OCI-LY7 (cell line): Measurements from ENCODE around the gene RNF5. TPM values are rescaled to one million over a fixed set of nuclear protein-coding genes. Genes with fewer than 3 reads are reported as not detected.
A peak's percentile ranks its signal among the peaks of the same experiment; 100 is the strongest.

Source experiments
- BruUV-seq: library from RNA; stranded (reverse); fragments of 400-500 nt; replicated peaks from 2 replicates; lab custom pipeline; 2021; lab: Mats Ljungman, UMichigan
- CTCF ChIA-PET: fragments of 300-600 bp; sonication (Branson Sonifier 250); formaldehyde crosslinking; loops from one replicate; lab custom pipeline; 2022; ENCODE audit warnings: antibody characterized with exemption; ENCODE audit not compliant: unreplicated experiment; lab: Charles Lee
- POLR2A ChIA-PET: fragments of 300-600 bp; sonication (Branson Sonifier 250); formaldehyde crosslinking; loops from one replicate; lab custom pipeline; 2022; ENCODE audit warnings: antibody characterized with exemption; lab: Charles Lee
- DNase-seq: peaks from one replicate; pipeline ENCODE4 v3.0.0-alpha.2; 2015; ENCODE audit warnings: low spot score
- H2AFZ ChIP-seq: fragments of 200-600 bp; sonication (generic), shearing (Covaris generic); 2 replicates; pipeline ENCODE4 v1.6.1; 2014; ENCODE audit warnings: mild to moderate bottlenecking, antibody characterized with exemption, low read length, moderate library complexity
- H3K27ac ChIP-seq: fragments of 200-600 bp; sonication (generic); 2 replicates; pipeline ENCODE4 v1.5.1; 2014; ENCODE audit warnings: mixed run types, low read depth, mild to moderate bottlenecking, moderate library complexity, low read length, inconsistent platforms; ENCODE audit not compliant: poor library complexity, severe bottlenecking
- H3K36me3 ChIP-seq: fragments of 200-600 bp; sonication (generic); 2 replicates; pipeline ENCODE4 v1.6.1; 2014; ENCODE audit warnings: mild to moderate bottlenecking, antibody characterized with exemption, low read length, moderate library complexity, mixed read lengths; ENCODE audit not compliant: insufficient read depth
- H3K4me1 ChIP-seq: fragments of 200-600 bp; sonication (generic); 2 replicates; pipeline ENCODE4 v1.5.1; 2014; ENCODE audit warnings: mild to moderate bottlenecking, low read length; ENCODE audit not compliant: insufficient read depth, poor library complexity, severe bottlenecking
- H3K4me2 ChIP-seq: fragments of 200-600 bp; sonication (generic); 2 replicates; pipeline ENCODE4 v1.6.1; 2014; ENCODE audit warnings: mild to moderate bottlenecking, low read length
- H3K4me3 ChIP-seq: fragments of 200-600 bp; sonication (generic); 2 replicates; pipeline ENCODE4 v1.5.1; 2014; ENCODE audit warnings: mild to moderate bottlenecking, low read depth, low read length; ENCODE audit not compliant: poor library complexity, severe bottlenecking
- H3K79me2 ChIP-seq: fragments of 200-600 bp; sonication (generic); 2 replicates; pipeline ENCODE4 v1.6.1; 2016; ENCODE audit warnings: low read depth, mild to moderate bottlenecking, low read length, moderate library complexity, mixed read lengths; ENCODE audit not compliant: insufficient read depth
- H3K9me2 ChIP-seq: fragments of 200-600 bp; sonication (generic); 2 replicates; pipeline ENCODE4 v1.6.1; 2016; ENCODE audit warnings: mild to moderate bottlenecking, low read length, mixed read lengths; ENCODE audit not compliant: insufficient read depth
- H3K9me3 ChIP-seq: fragments of 200-600 bp; sonication (generic); 2 replicates; pipeline ENCODE4 v1.6.1; 2014; ENCODE audit warnings: mild to moderate bottlenecking, mixed run types, low read length, mixed read lengths
- H4K20me1 ChIP-seq: fragments of 200-600 bp; sonication (generic); 2 replicates; pipeline ENCODE4 v1.6.1; 2014; ENCODE audit warnings: mild to moderate bottlenecking, antibody characterized with exemption, low read length, moderate library complexity, mixed read lengths; ENCODE audit not compliant: insufficient read depth
- EZH2phosphoT487 ChIP-seq: fragments of 200-600 bp; sonication (generic); IDR thresholded peaks from 2 replicates; pipeline ENCODE4 v1.6.1; 2018; ENCODE audit warnings: low read depth, borderline replicate concordance, mild to moderate bottlenecking, mixed run types, antibody characterized with exemption, low read length, moderate library complexity, mixed read lengths
- intact Hi-C: fragments of 100-400 bp; cut with micrococcal nuclease; formaldehyde crosslinking; loops from one replicate; pipeline ENCODE4 v1.10.0; 2022; ENCODE audit not compliant: unreplicated experiment
- total RNA-seq, 2 experiments: library from RNA; depleted of rRNA in 1 of 2; stranded (reverse); fragments of >200 nt in 1 of 2; shearing (Covaris generic) in 1 of 2; gene quantifications; 2 replicates each; pipeline ENCODE4 v1.2.3, GENCODE V29; 2014 to 2022
- TF ChIP-seq, protein P1 (sequence below): fragments of 200-600 bp; sonication (generic); conservative IDR thresholded peaks from 2 replicates; pipeline ENCODE4 v1.5.1; 2014; ENCODE audit warnings: mild to moderate bottlenecking, antibody characterized with exemption, low read length, moderate library complexity, mixed read lengths

Gene RNF5
- total RNA-seq, 2 experiments from 2014 or later, result 50.6 to 59.9 TPM

- intact Hi-C loops, result no loop called here
These were observed 34.0 kb downstream of the RNF5 start for GRCh38 chr6:32212076-32212760.

DNA sequence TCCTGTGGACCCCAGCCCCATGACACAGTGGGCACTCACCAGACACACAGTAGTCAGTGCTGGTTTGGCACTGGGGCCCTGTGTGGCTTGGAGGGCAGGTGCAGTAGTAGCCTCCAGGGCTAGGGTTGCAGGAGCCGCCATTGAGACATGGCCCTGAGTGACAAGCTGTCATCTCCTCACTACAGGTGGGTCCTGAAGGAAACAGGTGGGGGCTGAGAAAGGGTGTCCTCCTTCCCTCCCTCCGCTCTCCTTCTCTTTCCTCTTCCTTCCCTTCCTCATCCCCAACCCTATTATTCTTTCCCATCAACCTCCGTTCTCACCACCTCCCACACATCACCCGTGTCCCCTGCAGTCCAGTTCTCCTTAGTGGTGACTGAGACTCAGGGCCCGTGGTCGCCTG is 35.4 kb downstream of the RNF5 start:
- BruUV-seq, result no TSS peak
- no peak overlapping the region for H3K27ac ChIP-seq
- no peaks in the 10 kb centered on the region for H3K9me3 ChIP-seq
- ChIA-PET POLR2A (no interaction called here), CTCF (no interaction called here)
- H3K4me1 ChIP-seq, result peaks cover 8% of the 10 kb centered on the region
- no peaks in the 10 kb centered on the region for H3K36me3 ChIP-seq
- H3K4me2 ChIP-seq, result no peak overlapping the region
- intact Hi-C loops, result no loop called here
- H3K4me3 ChIP-seq, result no peak overlapping the region
- DNase-seq, result no peak
- H2AFZ ChIP-seq, result no peak overlapping the region
- no peaks in the 10 kb centered on the region for H4K20me1 ChIP-seq
- no peaks in the 10 kb centered on the region for H3K9me2 ChIP-seq
- TF ChIP-seq EZH2phosphoT487, result no peak
- TF ChIP-seq, protein P1, sequence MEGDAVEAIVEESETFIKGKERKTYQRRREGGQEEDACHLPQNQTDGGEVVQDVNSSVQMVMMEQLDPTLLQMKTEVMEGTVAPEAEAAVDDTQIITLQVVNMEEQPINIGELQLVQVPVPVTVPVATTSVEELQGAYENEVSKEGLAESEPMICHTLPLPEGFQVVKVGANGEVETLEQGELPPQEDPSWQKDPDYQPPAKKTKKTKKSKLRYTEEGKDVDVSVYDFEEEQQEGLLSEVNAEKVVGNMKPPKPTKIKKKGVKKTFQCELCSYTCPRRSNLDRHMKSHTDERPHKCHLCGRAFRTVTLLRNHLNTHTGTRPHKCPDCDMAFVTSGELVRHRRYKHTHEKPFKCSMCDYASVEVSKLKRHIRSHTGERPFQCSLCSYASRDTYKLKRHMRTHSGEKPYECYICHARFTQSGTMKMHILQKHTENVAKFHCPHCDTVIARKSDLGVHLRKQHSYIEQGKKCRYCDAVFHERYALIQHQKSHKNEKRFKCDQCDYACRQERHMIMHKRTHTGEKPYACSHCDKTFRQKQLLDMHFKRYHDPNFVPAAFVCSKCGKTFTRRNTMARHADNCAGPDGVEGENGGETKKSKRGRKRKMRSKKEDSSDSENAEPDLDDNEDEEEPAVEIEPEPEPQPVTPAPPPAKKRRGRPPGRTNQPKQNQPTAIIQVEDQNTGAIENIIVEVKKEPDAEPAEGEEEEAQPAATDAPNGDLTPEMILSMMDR, result no peak
- H3K79me2 ChIP-seq, result no peaks in the 10 kb centered on the region

More at GRCh38 chr6:32212076-32212760, 34.0 kb downstream of the RNF5 start:
- CTCF ChIA-PET, result no interaction called here
- Histone ChIP-seq H3K36me3 (no peaks in the 10 kb centered on the region), H3K79me2 (no peaks in the 10 kb centered on the region), H3K4me3 (no peak overlapping the region), H3K4me2 (no peak overlapping the region), H3K9me3 (no peaks in the 10 kb centered on the region), H4K20me1 (no peaks in the 10 kb centered on the region), H3K27ac (no peak overlapping the region), H3K4me1 (peaks cover 2% of the 10 kb centered on the region), H3K9me2 (no peaks in the 10 kb centered on the region), H2AFZ (no peak overlapping the region)
- DNase-seq, result no peak
- POLR2A ChIA-PET, result no interaction called here
- TF ChIP-seq EZH2phosphoT487, result no peak
- TF ChIP-seq, protein P1, result no peak
- no TSS peak for BruUV-seq

DNA sequence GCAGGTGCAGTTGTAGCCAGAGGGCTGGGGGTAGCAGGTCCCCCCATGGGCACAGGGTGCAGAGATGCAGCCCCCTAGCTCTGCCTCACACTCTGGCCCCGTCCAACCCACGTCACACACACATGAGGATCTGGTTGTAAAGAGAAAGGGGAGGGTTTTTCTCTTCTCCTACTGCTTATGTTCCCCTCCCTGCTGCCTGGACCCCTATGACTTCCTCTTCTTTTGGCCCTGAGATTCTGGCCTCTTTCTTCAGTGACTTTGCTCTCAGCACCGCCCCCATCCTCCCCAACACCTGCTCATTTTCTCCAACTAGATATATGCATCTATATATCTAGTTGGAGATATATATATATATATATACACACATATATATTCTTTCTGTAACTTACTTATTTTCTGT is 35.9 kb downstream of the RNF5 start:
- Histone ChIP-seq H3K9me2 (no peaks in the 10 kb centered on the region), H4K20me1 (no peaks in the 10 kb centered on the region), H2AFZ (no peak overlapping the region), H3K9me3 (no peaks in the 10 kb centered on the region), H3K4me1 (peaks cover 8% of the 10 kb centered on the region), H3K27ac (no peak overlapping the region), H3K4me2 (no peak overlapping the region), H3K36me3 (no peaks in the 10 kb centered on the region), H3K79me2 (no peaks in the 10 kb centered on the region), H3K4me3 (no peak overlapping the region)
- TF ChIP-seq EZH2phosphoT487, result no peak
- TF ChIP-seq, protein P1, result no peak
- BruUV-seq, result no TSS peak
- ChIA-PET CTCF (no interaction called here), POLR2A (interaction anchor here (0.8 kb wide), 1 partner anchor 9 kb away, joined by 4 read pairs; no protein-coding TSS in a partner anchor)
- DNase-seq, result peak; percentile 32
- intact Hi-C loops, result no loop called here
